ENCODE measurements around the gene TRABD2B. TPM values are rescaled to one million over a fixed set of nuclear protein-coding genes. Genes with fewer than 3 reads are reported as not detected.

Gene TRABD2B
- total RNA-seq, 4 donors from 2014 or later = 0.63 to 3.1 (median 1.7) TPM

DNA sequence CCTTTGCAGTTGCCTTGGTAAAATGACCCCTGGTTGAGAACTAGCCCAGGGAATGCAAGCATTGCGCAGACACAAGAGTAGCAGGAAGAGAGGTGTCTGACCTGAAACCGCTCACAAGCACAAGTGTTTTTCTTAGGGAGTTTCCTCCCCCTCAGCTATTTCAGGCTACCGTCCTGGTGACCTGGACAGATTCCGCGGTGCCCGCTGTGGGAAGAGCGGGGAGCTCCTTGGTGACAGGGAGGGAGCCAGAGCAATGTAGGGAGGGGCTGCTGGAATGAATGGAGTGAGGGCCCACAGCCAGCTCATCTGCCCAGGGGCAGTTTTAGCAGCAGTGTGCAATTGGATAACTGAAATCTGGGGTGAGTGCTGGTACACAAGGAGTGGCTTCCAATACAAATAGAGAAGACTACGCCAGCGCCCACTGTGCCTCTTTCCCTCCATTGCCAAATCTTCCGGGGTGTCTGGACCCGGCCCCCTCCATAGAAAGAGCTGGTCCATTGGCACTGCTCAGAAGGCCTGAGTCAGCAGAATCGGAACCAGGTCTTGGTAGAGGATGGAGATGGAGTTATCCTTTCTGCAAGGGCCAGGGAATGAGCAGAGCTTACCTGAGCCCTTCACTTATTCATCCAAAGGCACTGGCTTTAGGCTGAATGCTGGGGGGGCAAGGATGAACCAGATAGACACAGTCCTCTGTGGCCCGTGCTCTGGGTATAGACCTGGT lies 82.8 kb downstream of the TRABD2B start:
- no peak for TF ChIP-seq POLR2A (IDR thresholded peaks at IDR 0.05)
- TF ChIP-seq, protein P1, sequence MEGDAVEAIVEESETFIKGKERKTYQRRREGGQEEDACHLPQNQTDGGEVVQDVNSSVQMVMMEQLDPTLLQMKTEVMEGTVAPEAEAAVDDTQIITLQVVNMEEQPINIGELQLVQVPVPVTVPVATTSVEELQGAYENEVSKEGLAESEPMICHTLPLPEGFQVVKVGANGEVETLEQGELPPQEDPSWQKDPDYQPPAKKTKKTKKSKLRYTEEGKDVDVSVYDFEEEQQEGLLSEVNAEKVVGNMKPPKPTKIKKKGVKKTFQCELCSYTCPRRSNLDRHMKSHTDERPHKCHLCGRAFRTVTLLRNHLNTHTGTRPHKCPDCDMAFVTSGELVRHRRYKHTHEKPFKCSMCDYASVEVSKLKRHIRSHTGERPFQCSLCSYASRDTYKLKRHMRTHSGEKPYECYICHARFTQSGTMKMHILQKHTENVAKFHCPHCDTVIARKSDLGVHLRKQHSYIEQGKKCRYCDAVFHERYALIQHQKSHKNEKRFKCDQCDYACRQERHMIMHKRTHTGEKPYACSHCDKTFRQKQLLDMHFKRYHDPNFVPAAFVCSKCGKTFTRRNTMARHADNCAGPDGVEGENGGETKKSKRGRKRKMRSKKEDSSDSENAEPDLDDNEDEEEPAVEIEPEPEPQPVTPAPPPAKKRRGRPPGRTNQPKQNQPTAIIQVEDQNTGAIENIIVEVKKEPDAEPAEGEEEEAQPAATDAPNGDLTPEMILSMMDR (IDR thresholded peaks at IDR 0.05) = no peak
- H3K4me3 ChIP-seq (ENCODE audit: low read depth, poor library complexity, severe bottlenecking) = no peak overlapping the region
- intact Hi-C loops (cut with DNase I; ENCODE audit: low total_unique reads) = no loop called here
- no peak for DNase-seq (ENCODE audit: low spot score in 2 of 2)
- 57% methylated on average over 13 of the region's 13 CpGs for WGBS, 2 donors

DNA sequence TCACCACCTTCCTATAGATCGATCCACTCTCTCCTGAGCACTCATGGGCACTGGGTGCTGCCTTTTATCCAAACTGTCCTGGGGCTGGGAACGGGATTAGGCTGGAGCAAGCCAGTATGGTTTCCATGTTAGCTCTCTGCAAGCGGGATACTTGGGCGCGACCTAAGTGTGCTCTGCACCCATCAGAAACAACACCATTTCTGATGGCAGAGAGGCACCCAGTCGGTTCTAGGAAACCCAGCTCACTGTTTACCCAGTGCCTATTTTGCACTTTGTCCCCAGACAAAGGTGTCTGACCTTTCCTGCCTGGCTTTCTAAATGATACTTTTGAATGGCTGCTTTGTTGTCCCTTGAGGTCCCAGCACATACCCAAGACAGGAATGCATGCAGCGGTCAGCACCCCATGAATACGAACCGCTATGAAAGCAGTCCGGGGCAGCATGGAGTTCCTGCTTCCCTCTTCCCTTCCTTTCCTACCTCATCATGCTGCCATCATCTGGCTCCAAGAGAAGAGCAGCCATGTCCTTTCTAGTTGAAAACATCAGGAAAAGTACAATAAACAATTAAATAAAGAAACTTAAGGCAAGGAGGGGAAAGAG lies 83.9 kb downstream of the TRABD2B start:
- H3K4me3 ChIP-seq (ENCODE audit: low read depth, poor library complexity, severe bottlenecking) = no peak overlapping the region
- TF ChIP-seq, protein P1 (IDR thresholded peaks at IDR 0.05) = no peak
- no peak for TF ChIP-seq POLR2A (IDR thresholded peaks at IDR 0.05)
- intact Hi-C loops (cut with DNase I; ENCODE audit: low total_unique reads) = no loop called here
- WGBS, 2 donors = 94 to 95% methylated on average over 10 of the region's 10 CpGs
- no peak for DNase-seq (ENCODE audit: low spot score in 2 of 2)

DNA sequence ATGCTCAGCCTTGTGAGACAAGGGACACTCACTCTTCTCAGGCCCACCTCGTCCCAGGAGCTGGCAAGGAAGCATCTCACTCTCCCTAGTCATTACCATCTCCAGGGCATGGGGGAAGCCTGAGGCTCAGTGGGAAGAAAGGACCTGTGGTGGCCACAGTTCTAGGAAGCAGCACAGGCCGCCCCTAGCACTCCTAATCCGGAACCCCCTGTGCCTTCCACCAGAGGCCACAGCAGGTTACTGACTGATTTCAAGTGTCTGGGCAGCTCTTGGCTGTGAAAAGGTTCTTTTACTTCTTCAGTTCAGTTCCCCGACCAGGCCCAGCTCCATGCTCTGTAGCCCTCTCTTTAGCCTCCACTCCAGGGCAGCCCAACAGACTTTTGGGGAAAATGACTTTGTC lies 84.4 kb downstream of the TRABD2B start:
- WGBS, 2 donors = 47 to 49% methylated on average over 3 to 4 of the region's 4 CpGs
- intact Hi-C loops (cut with DNase I; ENCODE audit: low total_unique reads) = no loop called here
- H3K4me3 ChIP-seq (ENCODE audit: low read depth, poor library complexity, severe bottlenecking) = no peak overlapping the region
- DNase-seq (ENCODE audit: low spot score in 2 of 2) = no peak
- TF ChIP-seq POLR2A (IDR thresholded peaks at IDR 0.05) = no peak
- TF ChIP-seq, protein P1 (IDR thresholded peaks at IDR 0.05) = no peak

DNA sequence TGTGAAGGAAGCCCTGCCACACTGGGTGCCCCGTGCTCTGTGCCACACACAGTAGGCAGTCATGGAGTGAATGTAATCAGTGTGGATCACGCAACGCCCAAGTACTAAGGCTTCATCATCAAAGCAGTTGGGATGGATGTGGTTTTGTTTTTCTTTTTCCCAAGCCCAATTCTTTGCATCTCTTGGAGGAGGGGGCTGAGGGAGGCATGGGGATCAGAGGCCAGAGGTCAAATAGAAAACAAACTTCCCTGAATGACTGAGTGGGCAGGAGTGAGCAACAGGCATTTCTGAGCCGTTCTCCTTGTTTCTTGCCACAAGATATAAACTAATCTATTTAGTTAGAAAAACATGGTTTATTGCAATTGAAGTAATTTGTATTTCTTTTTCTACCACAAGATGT lies 85.3 kb downstream of the TRABD2B start:
- intact Hi-C loops (cut with DNase I; ENCODE audit: low total_unique reads) = no loop called here
- no peak overlapping the region for H3K4me3 ChIP-seq (ENCODE audit: low read depth, poor library complexity, severe bottlenecking)
- DNase-seq (ENCODE audit: low spot score in 2 of 2) = no peak
- 88 to 92% methylated on average over 4 of the region's 4 CpGs for WGBS, 2 donors
- no peak for TF ChIP-seq POLR2A (IDR thresholded peaks at IDR 0.05)
- TF ChIP-seq, protein P1 (IDR thresholded peaks at IDR 0.05) = no peak

DNA sequence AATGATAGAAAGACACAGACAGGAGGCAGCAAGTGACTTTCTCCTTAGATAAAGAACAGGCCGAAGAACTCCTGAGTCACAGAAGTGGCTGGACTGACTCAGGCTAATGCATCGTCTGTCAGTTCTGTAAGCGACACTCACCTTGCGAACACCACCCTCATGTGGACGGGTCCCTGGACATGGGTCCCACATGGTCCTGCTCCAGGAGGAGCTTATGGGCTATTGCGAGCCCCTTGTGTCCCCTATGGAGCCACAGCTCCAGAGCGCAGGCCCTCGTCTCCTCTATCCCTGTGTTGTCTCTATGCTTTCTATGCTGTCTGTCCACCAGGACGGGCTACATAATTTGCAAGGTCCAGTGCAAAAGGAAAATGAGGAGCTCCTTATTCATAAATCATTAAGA lies 85.8 kb downstream of the TRABD2B start:
- intact Hi-C loops (cut with DNase I; ENCODE audit: low total_unique reads) = no loop called here
- TF ChIP-seq, protein P1 (IDR thresholded peaks at IDR 0.05) = no peak
- no peak for TF ChIP-seq POLR2A (IDR thresholded peaks at IDR 0.05)
- no peak overlapping the region for H3K4me3 ChIP-seq (ENCODE audit: low read depth, poor library complexity, severe bottlenecking)
- 92 to 98% methylated on average over 9 of the region's 9 CpGs for WGBS, 2 donors
- no peak for DNase-seq (ENCODE audit: low spot score in 2 of 2)

Measured in lower leg skin (tissue), 4 donors.